ENCODE results near the gene RANBP9.

Gene RANBP9

DNA sequence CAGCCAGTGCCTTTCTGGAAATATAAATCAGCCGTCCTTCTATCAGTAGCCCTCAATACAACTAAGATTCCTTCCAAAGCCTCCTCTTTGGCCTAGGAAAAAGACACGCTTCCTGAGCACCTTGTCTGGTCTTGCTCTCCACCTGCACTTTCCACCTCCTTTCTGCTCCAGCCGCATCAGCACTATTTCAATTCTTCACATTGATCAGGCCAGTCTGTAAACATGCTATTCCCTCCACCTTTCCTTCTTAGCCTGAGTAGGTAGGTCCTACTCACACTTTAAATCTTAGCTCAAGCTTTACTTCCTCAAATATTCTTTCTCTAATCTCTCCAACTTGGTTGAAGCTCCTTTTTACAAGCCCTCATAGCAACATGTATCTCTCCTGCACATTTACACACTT, 11.4 kb downstream of the RANBP9 start:
- Mint-ChIP-seq H3K4me3 (no peak overlapping the region), H3K27ac (peak overlapping the region in 1 of 3 experiments; percentile 14), H3K4me1 (peaks cover 5% of the 10 kb centered on the region), H3K36me3 (ENCODE audit: low read depth) (peaks cover 19% of the 10 kb centered on the region), H3K9me3 (no peaks in the 10 kb centered on the region), H3K27me3 (ENCODE audit: low read depth) (no peaks in the 10 kb centered on the region)
- TF ChIP-seq, protein P1, sequence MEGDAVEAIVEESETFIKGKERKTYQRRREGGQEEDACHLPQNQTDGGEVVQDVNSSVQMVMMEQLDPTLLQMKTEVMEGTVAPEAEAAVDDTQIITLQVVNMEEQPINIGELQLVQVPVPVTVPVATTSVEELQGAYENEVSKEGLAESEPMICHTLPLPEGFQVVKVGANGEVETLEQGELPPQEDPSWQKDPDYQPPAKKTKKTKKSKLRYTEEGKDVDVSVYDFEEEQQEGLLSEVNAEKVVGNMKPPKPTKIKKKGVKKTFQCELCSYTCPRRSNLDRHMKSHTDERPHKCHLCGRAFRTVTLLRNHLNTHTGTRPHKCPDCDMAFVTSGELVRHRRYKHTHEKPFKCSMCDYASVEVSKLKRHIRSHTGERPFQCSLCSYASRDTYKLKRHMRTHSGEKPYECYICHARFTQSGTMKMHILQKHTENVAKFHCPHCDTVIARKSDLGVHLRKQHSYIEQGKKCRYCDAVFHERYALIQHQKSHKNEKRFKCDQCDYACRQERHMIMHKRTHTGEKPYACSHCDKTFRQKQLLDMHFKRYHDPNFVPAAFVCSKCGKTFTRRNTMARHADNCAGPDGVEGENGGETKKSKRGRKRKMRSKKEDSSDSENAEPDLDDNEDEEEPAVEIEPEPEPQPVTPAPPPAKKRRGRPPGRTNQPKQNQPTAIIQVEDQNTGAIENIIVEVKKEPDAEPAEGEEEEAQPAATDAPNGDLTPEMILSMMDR (IDR thresholded peaks at IDR 0.05; ENCODE audit: unreplicated experiment in 3 of 3) = no peak

DNA sequence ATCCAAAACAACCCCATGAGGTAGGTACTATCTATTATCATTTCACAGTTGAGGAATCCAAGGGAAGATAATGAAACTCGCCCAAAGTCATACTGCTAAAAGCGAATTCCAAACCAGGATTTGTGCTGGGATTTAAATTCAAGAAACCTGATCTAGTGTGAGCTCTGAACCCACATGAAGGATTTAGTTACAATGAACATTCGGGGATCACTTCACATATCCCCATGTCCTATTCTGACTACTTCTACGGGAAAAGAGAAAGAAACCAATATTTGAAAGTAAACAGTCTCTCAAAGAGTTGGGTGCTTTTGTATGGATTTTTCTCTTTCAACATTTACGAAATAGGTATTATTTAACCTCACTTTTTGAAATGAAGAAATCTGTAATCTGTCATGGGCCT, 12.9 kb downstream of the RANBP9 start:
- H3K27me3 Mint-ChIP-seq (ENCODE audit: low read depth) = no peaks in the 10 kb centered on the region
- H3K4me1 Mint-ChIP-seq = peaks cover 5% of the 10 kb centered on the region
- peaks cover 31% of the 10 kb centered on the region for H3K36me3 Mint-ChIP-seq (ENCODE audit: low read depth)
- TF ChIP-seq, protein P1 (IDR thresholded peaks at IDR 0.05; ENCODE audit: unreplicated experiment in 3 of 3) = no peak
- no peaks in the 10 kb centered on the region for H3K9me3 Mint-ChIP-seq
- H3K4me3 Mint-ChIP-seq = no peak overlapping the region
- H3K27ac Mint-ChIP-seq = no peak overlapping the region

DNA sequence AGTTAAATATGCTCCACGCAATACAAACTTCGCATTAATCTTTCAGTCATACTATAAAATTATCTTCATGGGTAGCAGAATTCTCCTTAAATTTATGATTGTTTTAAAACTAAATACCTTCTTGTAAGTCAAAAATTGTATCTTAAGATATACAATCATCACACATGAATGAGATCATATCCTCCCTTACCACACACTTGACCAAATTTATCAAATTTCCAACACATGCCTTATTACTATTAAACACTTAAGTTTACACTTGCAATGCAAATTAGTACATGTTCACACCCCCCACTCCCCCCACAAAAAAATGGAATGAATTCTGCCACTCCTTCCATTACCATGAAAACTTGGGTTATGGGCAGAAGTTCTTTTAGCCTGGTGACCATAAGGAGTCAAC, 13.8 kb downstream of the RANBP9 start:
- H3K4me3 Mint-ChIP-seq = no peak overlapping the region
- TF ChIP-seq, protein P1 (IDR thresholded peaks at IDR 0.05; ENCODE audit: unreplicated experiment in 3 of 3) = no peak
- no peaks in the 10 kb centered on the region for H3K27me3 Mint-ChIP-seq (ENCODE audit: low read depth)
- peaks cover 35% of the 10 kb centered on the region for H3K36me3 Mint-ChIP-seq (ENCODE audit: low read depth)
- peaks cover 5% of the 10 kb centered on the region for H3K4me1 Mint-ChIP-seq
- no peaks in the 10 kb centered on the region for H3K9me3 Mint-ChIP-seq
- H3K27ac Mint-ChIP-seq = no peak overlapping the region

DNA sequence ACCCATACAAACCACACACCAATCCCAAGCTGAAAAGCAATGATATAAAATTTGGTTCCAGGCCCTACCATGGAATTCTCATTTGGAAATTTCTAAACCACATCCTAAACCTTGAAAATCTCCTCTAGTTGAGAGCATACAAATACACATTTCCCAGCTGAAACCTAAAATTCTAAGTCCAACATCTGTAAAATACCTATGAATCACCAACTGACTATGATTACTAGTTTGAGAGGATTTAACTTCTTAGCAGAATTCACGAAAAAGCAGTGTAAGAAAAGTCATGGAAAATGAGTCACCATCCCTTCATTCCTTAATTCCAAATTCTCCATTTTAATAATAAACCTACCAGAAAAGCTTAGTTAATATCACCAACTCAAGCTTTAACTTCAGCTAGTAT, 15.4 kb downstream of the RANBP9 start:
- Mint-ChIP-seq H3K4me1 (peaks cover 5% of the 10 kb centered on the region), H3K4me3 (no peak overlapping the region), H3K27me3 (ENCODE audit: low read depth) (no peaks in the 10 kb centered on the region), H3K36me3 (ENCODE audit: low read depth) (peaks cover 40% of the 10 kb centered on the region), H3K9me3 (no peaks in the 10 kb centered on the region), H3K27ac (no peak overlapping the region)
- TF ChIP-seq, protein P1 (IDR thresholded peaks at IDR 0.05; ENCODE audit: unreplicated experiment in 3 of 3) = no peak

DNA sequence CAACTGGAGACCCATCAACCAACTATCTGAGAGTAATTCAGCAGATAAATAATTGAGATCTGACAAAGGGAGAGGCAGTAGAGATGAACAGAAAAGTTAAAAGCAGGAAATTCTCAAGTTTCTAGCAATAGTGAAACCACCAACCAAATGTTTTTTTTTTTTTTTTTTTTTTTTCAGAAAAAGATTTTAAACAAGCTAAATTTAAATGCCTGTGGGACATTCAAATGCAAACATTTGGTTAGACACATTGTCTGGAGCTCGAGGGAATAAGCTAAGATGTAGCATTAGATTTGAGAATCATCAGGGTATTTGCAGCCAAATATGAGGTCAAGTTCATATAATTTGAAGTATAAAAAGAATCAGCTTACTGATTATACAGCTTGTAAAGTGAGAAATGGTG, 16.4 kb downstream of the RANBP9 start:
- Mint-ChIP-seq H3K27ac (peak overlapping the region in 1 of 3 experiments; percentile 22), H3K36me3 (ENCODE audit: low read depth) (peaks cover 44% of the 10 kb centered on the region)

DNA sequence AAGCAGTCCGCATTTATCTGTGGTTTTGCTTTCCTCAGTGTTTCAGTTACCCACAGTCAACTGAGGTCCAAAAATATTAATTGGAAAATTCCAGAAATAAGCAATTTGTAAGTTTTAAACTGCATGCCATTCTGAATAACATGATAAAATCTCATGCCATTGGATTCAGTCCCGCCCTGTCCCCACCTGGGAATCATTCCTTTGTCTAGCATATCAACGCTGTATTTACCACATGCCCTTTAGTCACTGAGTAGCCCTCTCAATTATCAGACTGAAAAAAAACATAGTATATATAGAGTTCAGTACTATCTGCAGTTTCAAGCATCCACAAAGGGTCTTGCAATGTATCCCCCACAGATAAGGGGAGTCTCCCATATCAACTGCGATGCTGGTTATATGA, 17.1 kb downstream of the RANBP9 start:
- H3K9me3 Mint-ChIP-seq = no peaks in the 10 kb centered on the region

More for the DNA sequence above, 16.4 kb downstream of the RANBP9 start:
- peaks cover 2% of the 10 kb centered on the region for H3K4me1 Mint-ChIP-seq
- H3K4me3 Mint-ChIP-seq = no peak overlapping the region
- H3K27me3 Mint-ChIP-seq (ENCODE audit: low read depth) = no peaks in the 10 kb centered on the region
- no peaks in the 10 kb centered on the region for H3K9me3 Mint-ChIP-seq
- TF ChIP-seq, protein P1 (IDR thresholded peaks at IDR 0.05; ENCODE audit: unreplicated experiment in 3 of 3) = no peak

More for the DNA sequence above, 17.1 kb downstream of the RANBP9 start:
- TF ChIP-seq, protein P1 (IDR thresholded peaks at IDR 0.05; ENCODE audit: unreplicated experiment in 3 of 3) = no peak
- H3K4me3 Mint-ChIP-seq = no peak overlapping the region
- no peaks in the 10 kb centered on the region for H3K27me3 Mint-ChIP-seq (ENCODE audit: low read depth)
- no peaks in the 10 kb centered on the region for H3K4me1 Mint-ChIP-seq
- peaks cover 48% of the 10 kb centered on the region for H3K36me3 Mint-ChIP-seq (ENCODE audit: low read depth)
- no peak overlapping the region for H3K27ac Mint-ChIP-seq
